Ishikawa (cell line): Measurements from ENCODE around the gene LRRC2.
A peak's percentile ranks its signal among the peaks of the same experiment; 100 is the strongest.

Experiments used
- CEBPB ChIP-seq: IDR thresholded peaks from 2 replicates; pipeline ENCODE4 v1.6.1; 2012
- CREB1 ChIP-seq: IDR thresholded peaks from 2 replicates; pipeline ENCODE4 v1.6.1; 2012; ENCODE audit warnings: low read depth
- EGR1 ChIP-seq: IDR thresholded peaks from 2 replicates; pipeline ENCODE4 v1.6.1; 2012
- EP300 ChIP-seq: IDR thresholded peaks from 2 replicates; pipeline ENCODE4 v1.6.1; 2012; ENCODE audit warnings: borderline replicate concordance
- FOXM1 ChIP-seq: IDR thresholded peaks from 2 replicates; pipeline ENCODE4 v1.6.1; 2012; ENCODE audit warnings: low read depth, borderline replicate concordance
- MAX ChIP-seq: IDR thresholded peaks from 2 replicates; pipeline ENCODE4 v1.6.1; 2012
- NFIC ChIP-seq: IDR thresholded peaks from 2 replicates; pipeline ENCODE4 v1.6.1; 2012
- RAD21 ChIP-seq: IDR thresholded peaks from 2 replicates; pipeline ENCODE4 v1.6.1; 2012; ENCODE audit warnings: low read depth
- REST ChIP-seq: IDR thresholded peaks from 2 replicates; pipeline ENCODE4 v1.6.1; 2012; ENCODE audit warnings: low read depth, mild to moderate bottlenecking
- TAF1 ChIP-seq: IDR thresholded peaks from 2 replicates; pipeline ENCODE4 v1.6.1; 2012; ENCODE audit warnings: low read depth, mild to moderate bottlenecking
- TCF12 ChIP-seq: IDR thresholded peaks from 2 replicates; pipeline ENCODE4 v1.6.1; 2012; ENCODE audit warnings: low read depth
- TEAD4 ChIP-seq: IDR thresholded peaks from 2 replicates; pipeline ENCODE4 v1.6.1; 2012
- USF1 ChIP-seq: IDR thresholded peaks from 2 replicates; pipeline ENCODE4 v1.6.1; 2012
- YY1 ChIP-seq: IDR thresholded peaks from 2 replicates; pipeline ENCODE4 v1.6.1; 2012; ENCODE audit warnings: low read depth
- ZBTB7A ChIP-seq: IDR thresholded peaks from 2 replicates; pipeline ENCODE4 v1.6.1; 2012; ENCODE audit warnings: low read depth

The LRRC2 gene

GRCh38 chr3:46527239-46527638 is 38.9 kb downstream of the LRRC2 start:
- TF ChIP-seq TAF1 (no peak), ZBTB7A (no peak), REST (no peak), MAX (no peak)

GRCh38 chr3:46524832-46525231 is 41.3 kb downstream of the LRRC2 start:
- TF ChIP-seq MAX: no peak
- no peak for TF ChIP-seq TCF12
- TF ChIP-seq EP300: no peak
- no peak for TF ChIP-seq YY1
- TF ChIP-seq TAF1: no peak
- TF ChIP-seq CEBPB: no peak
- TF ChIP-seq TEAD4: no peak
- no peak for TF ChIP-seq RAD21
- TF ChIP-seq ZBTB7A: no peak
- TF ChIP-seq EGR1: no peak
- no peak for TF ChIP-seq CREB1
- no peak for TF ChIP-seq USF1
- no peak for TF ChIP-seq NFIC
- no peak for TF ChIP-seq REST
- TF ChIP-seq FOXM1: no peak

GRCh38 chr3:46524008-46524407 is 42.1 kb downstream of the LRRC2 start:
- TF ChIP-seq EGR1 (no peak), YY1 (no peak), FOXM1 (no peak), EP300 (no peak), REST (peak; percentile 72), USF1 (no peak), TCF12 (no peak)

- no peak for TF ChIP-seq CREB1
- TF ChIP-seq MAX: no peak
- no peak for TF ChIP-seq TAF1
- no peak for TF ChIP-seq TEAD4
- no peak for TF ChIP-seq FOXM1
- TF ChIP-seq ZBTB7A: no peak
- TF ChIP-seq USF1: no peak
- no peak for TF ChIP-seq REST
- no peak for TF ChIP-seq NFIC
- TF ChIP-seq TCF12: no peak
- no peak for TF ChIP-seq EGR1
- no peak for TF ChIP-seq YY1
- TF ChIP-seq CEBPB: no peak
- no peak for TF ChIP-seq RAD21
- TF ChIP-seq EP300: no peak
Observed at GRCh38 chr3:46523556-46523955, 42.5 kb downstream of the LRRC2 start.
